ENCODE data around the gene MVB12B.

- no peak for TF ChIP-seq CREB1 (CRISPR knock-in tag; IDR thresholded peaks at IDR 0.05)
- TF ChIP-seq, protein P1, sequence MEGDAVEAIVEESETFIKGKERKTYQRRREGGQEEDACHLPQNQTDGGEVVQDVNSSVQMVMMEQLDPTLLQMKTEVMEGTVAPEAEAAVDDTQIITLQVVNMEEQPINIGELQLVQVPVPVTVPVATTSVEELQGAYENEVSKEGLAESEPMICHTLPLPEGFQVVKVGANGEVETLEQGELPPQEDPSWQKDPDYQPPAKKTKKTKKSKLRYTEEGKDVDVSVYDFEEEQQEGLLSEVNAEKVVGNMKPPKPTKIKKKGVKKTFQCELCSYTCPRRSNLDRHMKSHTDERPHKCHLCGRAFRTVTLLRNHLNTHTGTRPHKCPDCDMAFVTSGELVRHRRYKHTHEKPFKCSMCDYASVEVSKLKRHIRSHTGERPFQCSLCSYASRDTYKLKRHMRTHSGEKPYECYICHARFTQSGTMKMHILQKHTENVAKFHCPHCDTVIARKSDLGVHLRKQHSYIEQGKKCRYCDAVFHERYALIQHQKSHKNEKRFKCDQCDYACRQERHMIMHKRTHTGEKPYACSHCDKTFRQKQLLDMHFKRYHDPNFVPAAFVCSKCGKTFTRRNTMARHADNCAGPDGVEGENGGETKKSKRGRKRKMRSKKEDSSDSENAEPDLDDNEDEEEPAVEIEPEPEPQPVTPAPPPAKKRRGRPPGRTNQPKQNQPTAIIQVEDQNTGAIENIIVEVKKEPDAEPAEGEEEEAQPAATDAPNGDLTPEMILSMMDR (IDR thresholded peaks at IDR 0.05): no peak
- no peak for TF ChIP-seq ESRRA (CRISPR knock-in tag; IDR thresholded peaks at IDR 0.05; ENCODE audit: borderline replicate concordance)
- TF ChIP-seq, protein P2, sequence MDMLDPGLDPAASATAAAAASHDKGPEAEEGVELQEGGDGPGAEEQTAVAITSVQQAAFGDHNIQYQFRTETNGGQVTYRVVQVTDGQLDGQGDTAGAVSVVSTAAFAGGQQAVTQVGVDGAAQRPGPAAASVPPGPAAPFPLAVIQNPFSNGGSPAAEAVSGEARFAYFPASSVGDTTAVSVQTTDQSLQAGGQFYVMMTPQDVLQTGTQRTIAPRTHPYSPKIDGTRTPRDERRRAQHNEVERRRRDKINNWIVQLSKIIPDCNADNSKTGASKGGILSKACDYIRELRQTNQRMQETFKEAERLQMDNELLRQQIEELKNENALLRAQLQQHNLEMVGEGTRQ (CRISPR knock-in tag; IDR thresholded peaks at IDR 0.05): no peak
- TF ChIP-seq NR2C2 (CRISPR knock-in tag; IDR thresholded peaks at IDR 0.05): no peak
- TF ChIP-seq, protein P3, sequence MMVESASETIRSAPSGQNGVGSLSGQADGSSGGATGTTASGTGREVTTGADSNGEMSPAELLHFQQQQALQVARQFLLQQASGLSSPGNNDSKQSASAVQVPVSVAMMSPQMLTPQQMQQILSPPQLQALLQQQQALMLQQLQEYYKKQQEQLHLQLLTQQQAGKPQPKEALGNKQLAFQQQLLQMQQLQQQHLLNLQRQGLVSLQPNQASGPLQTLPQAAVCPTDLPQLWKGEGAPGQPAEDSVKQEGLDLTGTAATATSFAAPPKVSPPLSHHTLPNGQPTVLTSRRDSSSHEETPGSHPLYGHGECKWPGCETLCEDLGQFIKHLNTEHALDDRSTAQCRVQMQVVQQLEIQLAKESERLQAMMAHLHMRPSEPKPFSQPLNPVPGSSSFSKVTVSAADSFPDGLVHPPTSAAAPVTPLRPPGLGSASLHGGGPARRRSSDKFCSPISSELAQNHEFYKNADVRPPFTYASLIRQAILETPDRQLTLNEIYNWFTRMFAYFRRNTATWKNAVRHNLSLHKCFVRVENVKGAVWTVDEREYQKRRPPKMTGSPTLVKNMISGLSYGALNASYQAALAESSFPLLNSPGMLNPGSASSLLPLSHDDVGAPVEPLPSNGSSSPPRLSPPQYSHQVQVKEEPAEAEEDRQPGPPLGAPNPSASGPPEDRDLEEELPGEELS (CRISPR knock-in tag; IDR thresholded peaks at IDR 0.05): no peak
- no peak for TF ChIP-seq ZBTB21 (CRISPR knock-in tag; IDR thresholded peaks at IDR 0.05; ENCODE audit: borderline replicate concordance)
- TF ChIP-seq ZNF396 (CRISPR knock-in tag; IDR thresholded peaks at IDR 0.05; ENCODE audit: borderline replicate concordance): no peak
Measured at GRCh38 chr9:126406075-126406667, 79.5 kb downstream of the MVB12B start.

Data from WTC11 (cell line).